Caco-2 (cell line): Measurements from ENCODE around the gene GPA33. TPM values are rescaled to one million over a fixed set of nuclear protein-coding genes. Genes with fewer than 3 reads are reported as not detected.

ENCODE experiments used
- BruUV-seq: library from RNA; stranded (reverse); fragments of 400-500 nt; replicated peaks from 2 replicates; lab custom pipeline; 2021; lab: Mats Ljungman, UMichigan
- CTCF ChIA-PET: fragments of 300-600 bp; sonication (Branson Sonifier 250); formaldehyde crosslinking; loops from one replicate; lab custom pipeline; 2022; ENCODE audit warnings: antibody characterized with exemption; lab: Charles Lee
- POLR2A ChIA-PET: fragments of 300-600 bp; sonication (Branson Sonifier 250); formaldehyde crosslinking; loops from one replicate; lab custom pipeline; 2022; ENCODE audit warnings: antibody characterized with exemption; lab: Charles Lee
- DNase-seq, 2 experiments: peaks; one replicate each; pipeline versions ENCODE4 v3.0.0 to v3.0.0-alpha.2; 2020 to 2022
- H3K27me3 ChIP-seq: replicated peaks from 2 replicates; pipeline ENCODE4 v1.6.0; 2011; ENCODE audit warnings: low read length; ENCODE audit not compliant: control insufficient read depth, insufficient read depth
- H3K36me3 ChIP-seq: 2 replicates; pipeline ENCODE4 v1.5.1; 2011; ENCODE audit warnings: low read length; ENCODE audit not compliant: control insufficient read depth, insufficient read depth
- H3K4me1 ChIP-seq: fragments of 250-450 bp; sonication (Bioruptor Pico); 2 replicates; pipeline ENCODE4 v1.5.1; 2020; ENCODE audit warnings: mild to moderate bottlenecking
- H3K4me3 ChIP-seq: 2 replicates; pipeline ENCODE4 v1.5.1; 2011; ENCODE audit warnings: low read depth, mild to moderate bottlenecking, control low read depth, low read length
- H3K9me3 ChIP-seq: fragments of 250-450 bp; sonication (Bioruptor Pico); 2 replicates; pipeline ENCODE4 v1.5.1; 2020; ENCODE audit warnings: mild to moderate bottlenecking, moderate library complexity
- H3K27ac Mint-ChIP-seq: one replicate; pipeline ENCODE4 v1.8.0; 2022; ENCODE audit warnings: mixed read lengths; ENCODE audit not compliant: unreplicated experiment
- H3K27me3 Mint-ChIP-seq: one replicate; pipeline ENCODE4 v1.8.0; 2022; ENCODE audit warnings: mixed read lengths; ENCODE audit not compliant: insufficient read depth, unreplicated experiment
- H3K36me3 Mint-ChIP-seq: one replicate; pipeline ENCODE4 v1.8.0; 2022; ENCODE audit warnings: mild to moderate bottlenecking, mixed read lengths; ENCODE audit not compliant: insufficient read depth, unreplicated experiment
- H3K4me1 Mint-ChIP-seq: one replicate; pipeline ENCODE4 v1.8.0; 2022; ENCODE audit warnings: low read depth, mixed read lengths; ENCODE audit not compliant: unreplicated experiment
- H3K4me3 Mint-ChIP-seq: one replicate; pipeline ENCODE4 v1.8.0; 2022; ENCODE audit warnings: mild to moderate bottlenecking, moderate library complexity, mixed read lengths; ENCODE audit not compliant: unreplicated experiment
- H3K9me3 Mint-ChIP-seq: one replicate; pipeline ENCODE4 v1.8.0; 2022; ENCODE audit warnings: mixed read lengths; ENCODE audit not compliant: unreplicated experiment
- CTCF ChIP-seq, 2 experiments: fragments of 200-600 bp in 1 of 2; IDR thresholded peaks; 1 replicate in 1 of 2; 2 replicates in 1 of 2; pipeline versions ENCODE4 v1.5.1 to v1.8.0; 2011 to 2022; ENCODE audit warnings: antibody characterized with exemption in 1 of 2, control low read depth in 1 of 2, inconsistent platforms in 1 of 2, low read depth in 1 of 2, low read length in 1 of 2, mild to moderate bottlenecking in 1 of 2, moderate library complexity in 1 of 2; ENCODE audit not compliant: insufficient read depth in 1 of 2, severe bottlenecking in 1 of 2, unreplicated experiment in 1 of 2
- intact Hi-C: fragments of 100-400 bp; cut with micrococcal nuclease; formaldehyde crosslinking; loops from one replicate; pipeline ENCODE4 v1.10.0; 2022; ENCODE audit not compliant: unreplicated experiment
- total RNA-seq: library from RNA; stranded (reverse); gene quantifications from 2 replicates; pipeline ENCODE4 v1.2.3, GENCODE V29; 2022

GPA33 gene
- total RNA-seq, 1 experiment from 2014 or later = not detected

GRCh38 chr1:167077868-167078210, 12.3 kb downstream of the GPA33 start:
- H3K27ac Mint-ChIP-seq = no peak overlapping the region
- no peaks in the 10 kb centered on the region for H3K4me1 Mint-ChIP-seq
- no TSS peak for BruUV-seq
- Histone ChIP-seq H3K36me3 (no peaks in the 10 kb centered on the region), H3K9me3 (no peaks in the 10 kb centered on the region), H3K4me1 (peaks cover 12% of the 10 kb centered on the region), H3K4me3 (no peak overlapping the region), H3K27me3 (no peaks in the 10 kb centered on the region)
- no peak for TF ChIP-seq CTCF (IDR thresholded peaks at IDR 0.05; ENCODE audit: insufficient read depth in 1 of 2, low read depth in 1 of 2, low read length in 1 of 2, severe bottlenecking in 1 of 2, unreplicated experiment in 1 of 2)
- ChIA-PET POLR2A (no interaction called here), CTCF (no interaction called here)
- H3K36me3 Mint-ChIP-seq = no peaks in the 10 kb centered on the region
- no peak overlapping the region for H3K4me3 Mint-ChIP-seq
- intact Hi-C loops = no loop called here
- no peaks in the 10 kb centered on the region for H3K27me3 Mint-ChIP-seq
- peaks cover 24% of the 10 kb centered on the region for H3K9me3 Mint-ChIP-seq
- no peak for DNase-seq

- no peak for TF ChIP-seq CTCF (IDR thresholded peaks at IDR 0.05; ENCODE audit: insufficient read depth in 1 of 2, low read depth in 1 of 2, low read length in 1 of 2, severe bottlenecking in 1 of 2, unreplicated experiment in 1 of 2)
- H3K9me3 ChIP-seq = no peaks in the 10 kb centered on the region
- POLR2A ChIA-PET = interaction anchor here (0.5 kb wide), 1 partner anchor 143 kb away, joined by 3 read pairs; no protein-coding TSS in a partner anchor
- peaks cover 24% of the 10 kb centered on the region for H3K9me3 Mint-ChIP-seq
- H3K27me3 Mint-ChIP-seq = no peaks in the 10 kb centered on the region
- CTCF ChIA-PET = no interaction called here
- intact Hi-C loops = no loop called here
- H3K4me3 Mint-ChIP-seq = no peak overlapping the region
- DNase-seq = no peak
- H3K27me3 ChIP-seq = no peaks in the 10 kb centered on the region
- peaks cover 7% of the 10 kb centered on the region for H3K4me1 ChIP-seq
- H3K4me1 Mint-ChIP-seq = no peaks in the 10 kb centered on the region
- H3K4me3 ChIP-seq = no peak overlapping the region
- H3K27ac Mint-ChIP-seq = peak overlapping the region; percentile 30
- no peaks in the 10 kb centered on the region for H3K36me3 Mint-ChIP-seq
- no peaks in the 10 kb centered on the region for H3K36me3 ChIP-seq
- BruUV-seq = no TSS peak
Measured at GRCh38 chr1:167077128-167077867, 12.9 kb downstream of the GPA33 start.

GRCh38 chr1:167076136-167076710, 14.0 kb downstream of the GPA33 start:
- no peaks in the 10 kb centered on the region for H3K27me3 ChIP-seq
- H3K27me3 Mint-ChIP-seq = no peaks in the 10 kb centered on the region
- no peak for DNase-seq
- CTCF ChIA-PET = no interaction called here
- no peak overlapping the region for H3K27ac Mint-ChIP-seq
- H3K4me3 Mint-ChIP-seq = no peak overlapping the region
- no peaks in the 10 kb centered on the region for H3K4me1 ChIP-seq
- H3K4me3 ChIP-seq = no peak overlapping the region
- H3K9me3 ChIP-seq = no peaks in the 10 kb centered on the region
- intact Hi-C loops = no loop called here
- BruUV-seq = no TSS peak
- peaks cover 13% of the 10 kb centered on the region for H3K9me3 Mint-ChIP-seq
- no peaks in the 10 kb centered on the region for H3K36me3 Mint-ChIP-seq
- H3K36me3 ChIP-seq = no peaks in the 10 kb centered on the region
- no peak for TF ChIP-seq CTCF (IDR thresholded peaks at IDR 0.05; ENCODE audit: insufficient read depth in 1 of 2, low read depth in 1 of 2, low read length in 1 of 2, severe bottlenecking in 1 of 2, unreplicated experiment in 1 of 2)
- H3K4me1 Mint-ChIP-seq = no peaks in the 10 kb centered on the region
- POLR2A ChIA-PET = no interaction called here
